GM19099 (cell line): ENCODE data around the gene DNASE1L1.

Source experiments
- POLR2A ChIP-seq: IDR thresholded peaks from 3 replicates; pipeline ENCODE4 v1.6.1; 2011; ENCODE audit warnings: low read depth; ENCODE audit not compliant: insufficient read length; ENCODE audit errors: extremely low read depth

DNASE1L1 gene

GRCh38 chrX:154355776-154356140 is 53.3 kb downstream of the DNASE1L1 start:
- no peak for TF ChIP-seq POLR2A

GRCh38 chrX:154355094-154355775 is 53.8 kb downstream of the DNASE1L1 start:
- no peak for TF ChIP-seq POLR2A

GRCh38 chrX:154354516-154354915 is 54.5 kb downstream of the DNASE1L1 start:
- no peak for TF ChIP-seq POLR2A

- no peak for TF ChIP-seq POLR2A
Measured at GRCh38 chrX:154354013-154354412, 55.0 kb downstream of the DNASE1L1 start.

GRCh38 chrX:154353172-154353843 is 55.7 kb downstream of the DNASE1L1 start:
- TF ChIP-seq POLR2A = no peak

GRCh38 chrX:154352466-154352865 is 56.6 kb downstream of the DNASE1L1 start:
- no peak for TF ChIP-seq POLR2A

GRCh38 chrX:154352012-154352401 is 57.0 kb downstream of the DNASE1L1 start:
- no peak for TF ChIP-seq POLR2A
